GM21825 (cell line): ENCODE measurements around the gene IMPDH1.
A peak's percentile ranks its signal among the peaks of the same experiment; 100 is the strongest.

Experiments used
- ATAC-seq: cut with Tn5 transposase; IDR thresholded peaks from one replicate; pipeline ENCODE4 v1.9.1; 2021; ENCODE audit warnings: mild to moderate bottlenecking, moderate library complexity; ENCODE audit not compliant: unreplicated experiment

Gene IMPDH1

DNA sequence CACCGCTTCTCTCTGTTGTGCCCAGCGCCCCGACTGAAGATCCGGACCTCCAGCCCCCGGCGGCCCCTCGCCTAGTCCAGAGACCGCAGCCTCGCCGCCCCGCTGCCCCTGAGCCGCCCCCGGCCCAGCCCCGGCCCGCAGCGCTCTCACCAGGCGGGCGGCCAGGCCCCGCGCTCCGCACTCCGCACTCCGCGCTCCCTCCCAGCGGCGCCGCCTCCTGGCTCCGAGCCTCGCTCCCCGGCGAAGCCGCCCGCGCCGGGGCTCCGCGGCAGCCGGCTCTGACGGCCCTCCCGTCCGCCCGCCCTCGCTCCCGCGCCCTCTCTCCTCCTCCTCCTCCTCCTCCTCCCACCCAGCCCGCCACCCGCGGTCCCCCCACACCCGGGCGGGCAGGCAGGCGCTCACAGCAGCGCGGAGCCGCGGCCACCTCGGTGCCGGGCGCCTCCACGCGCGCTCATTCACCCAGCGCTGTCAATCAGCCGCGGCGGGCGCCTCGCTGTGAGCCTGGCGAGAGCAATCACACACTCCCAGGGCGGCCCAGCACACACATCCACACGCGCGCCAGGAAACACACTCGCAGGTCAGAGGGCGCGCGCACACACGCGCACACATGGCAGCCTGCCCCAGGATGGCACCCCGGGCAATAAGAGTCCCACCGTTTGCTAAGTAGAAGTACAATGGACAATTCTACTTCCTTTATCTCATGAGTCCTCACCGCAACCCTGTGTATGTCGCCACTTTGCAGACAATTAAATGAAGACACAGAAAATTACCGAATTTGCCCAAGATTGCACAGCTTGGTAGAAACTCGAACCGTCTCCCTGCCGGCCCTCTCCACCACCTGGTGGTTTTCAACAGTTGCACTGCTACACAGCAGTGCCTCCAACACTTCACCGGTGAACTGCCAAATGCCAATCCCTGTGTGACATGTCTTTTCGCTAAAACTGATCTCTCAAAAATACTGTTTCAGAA is 48.1 kb downstream of the IMPDH1 start, which contains the start of gene PRRT4:
PRRT4 (minus strand) TSS at position 280 of the 969 bp plus-strand sequence.
- ATAC-seq: peak; percentile 56

- no peak for ATAC-seq
These were observed 49.5 kb downstream of the IMPDH1 start for GRCh38 chr7:128360359-128360678.

DNA sequence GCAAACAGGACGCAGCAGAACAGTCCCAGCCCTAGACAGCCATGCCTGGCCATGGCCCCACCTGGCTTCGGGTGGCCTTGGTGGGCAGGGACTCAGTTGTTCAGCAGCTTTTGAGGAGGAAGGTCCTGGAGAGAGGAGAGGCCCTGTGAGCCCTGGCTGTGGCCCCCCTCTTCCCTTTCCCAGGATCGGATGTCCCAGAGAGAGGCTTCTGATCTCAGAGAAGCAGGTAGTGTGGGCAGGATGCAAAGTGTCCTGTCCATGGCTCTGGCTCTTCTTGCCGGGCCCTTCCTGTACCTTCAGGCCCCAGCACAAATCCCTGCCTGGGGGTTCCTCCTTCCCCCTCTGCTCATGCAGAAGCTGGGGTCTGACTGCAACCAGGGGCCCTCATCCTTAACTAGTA is 49.8 kb downstream of the IMPDH1 start:
- ATAC-seq: no peak

GRCh38 chr7:128359336-128359735 is 50.4 kb downstream of the IMPDH1 start:
- ATAC-seq: no peak

GRCh38 chr7:128358233-128358632 is 51.5 kb downstream of the IMPDH1 start:
- ATAC-seq: no peak

- no peak for ATAC-seq
These were observed 52.6 kb downstream of the IMPDH1 start for GRCh38 chr7:128357217-128357613.

GRCh38 chr7:128356546-128357216 is 53.1 kb downstream of the IMPDH1 start:
- no peak for ATAC-seq

GRCh38 chr7:128353610-128354009 is 56.2 kb downstream of the IMPDH1 start:
- no peak for ATAC-seq

DNA sequence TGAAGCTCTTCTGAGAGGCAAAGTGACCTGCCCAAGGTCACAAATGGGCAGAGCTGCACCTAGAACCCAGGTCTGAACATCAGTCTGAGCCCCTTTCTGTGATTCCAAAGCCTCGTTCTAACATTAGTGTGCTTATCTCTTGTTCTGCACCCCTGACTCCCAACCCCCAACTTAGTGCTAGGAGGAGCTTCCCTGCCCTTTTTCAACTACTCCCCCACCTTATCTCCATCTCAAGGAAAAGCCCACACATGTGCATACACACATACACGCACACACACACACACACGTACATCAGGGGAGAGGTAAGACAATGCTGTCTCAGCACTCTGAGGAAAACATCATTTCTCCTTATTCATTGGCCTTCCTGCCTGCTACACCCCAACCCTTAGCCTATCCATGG is 56.6 kb downstream of the IMPDH1 start:
- ATAC-seq: no peak

GRCh38 chr7:128352636-128353035 is 57.1 kb downstream of the IMPDH1 start:
- ATAC-seq: no peak

GRCh38 chr7:128352153-128352537 is 57.6 kb downstream of the IMPDH1 start:
- no peak for ATAC-seq

DNA sequence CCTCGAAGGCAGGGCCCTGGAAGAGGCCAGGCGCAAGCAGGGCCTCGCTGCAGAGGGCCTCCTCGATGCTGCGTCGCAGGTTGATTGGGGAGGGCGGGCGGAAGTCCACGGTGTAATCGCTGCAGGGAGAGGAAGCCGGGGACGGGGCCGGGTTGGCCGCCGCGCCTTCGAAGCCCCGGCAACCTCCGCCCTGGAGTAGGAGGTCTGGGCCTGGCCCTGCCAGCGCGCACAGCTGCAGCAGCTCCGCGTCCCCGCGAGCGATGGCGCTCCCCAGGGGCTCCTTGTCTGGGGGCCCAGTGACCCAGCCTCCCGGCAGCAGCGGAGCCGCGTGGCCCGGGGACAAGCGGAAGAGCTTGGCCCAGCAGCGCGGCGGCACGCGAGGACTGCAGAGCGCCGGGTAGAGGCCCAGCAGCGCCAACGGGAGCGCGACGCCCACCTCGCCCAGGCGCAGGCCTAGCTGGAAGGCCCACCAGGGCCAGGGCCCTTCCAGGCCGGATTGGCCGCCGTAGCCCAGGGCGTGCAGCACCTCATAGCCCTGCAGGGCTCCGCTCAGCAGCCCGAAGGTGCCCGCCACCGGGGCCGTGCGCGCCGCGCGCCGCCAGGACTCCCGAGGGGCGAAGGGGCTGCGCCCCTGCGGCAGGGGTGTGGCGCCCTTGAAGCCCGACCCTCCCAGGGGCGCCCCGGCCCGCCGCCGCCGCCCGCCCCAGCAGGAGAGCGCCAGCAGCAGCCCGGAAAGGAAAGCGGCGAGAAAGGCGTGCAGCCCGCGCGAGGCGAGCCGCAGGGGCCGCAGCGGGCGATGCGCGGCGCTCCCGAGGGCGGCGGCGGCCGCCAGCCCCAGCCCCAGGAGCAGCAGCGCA is 58.3 kb downstream of the IMPDH1 start:
- no peak for ATAC-seq

DNA sequence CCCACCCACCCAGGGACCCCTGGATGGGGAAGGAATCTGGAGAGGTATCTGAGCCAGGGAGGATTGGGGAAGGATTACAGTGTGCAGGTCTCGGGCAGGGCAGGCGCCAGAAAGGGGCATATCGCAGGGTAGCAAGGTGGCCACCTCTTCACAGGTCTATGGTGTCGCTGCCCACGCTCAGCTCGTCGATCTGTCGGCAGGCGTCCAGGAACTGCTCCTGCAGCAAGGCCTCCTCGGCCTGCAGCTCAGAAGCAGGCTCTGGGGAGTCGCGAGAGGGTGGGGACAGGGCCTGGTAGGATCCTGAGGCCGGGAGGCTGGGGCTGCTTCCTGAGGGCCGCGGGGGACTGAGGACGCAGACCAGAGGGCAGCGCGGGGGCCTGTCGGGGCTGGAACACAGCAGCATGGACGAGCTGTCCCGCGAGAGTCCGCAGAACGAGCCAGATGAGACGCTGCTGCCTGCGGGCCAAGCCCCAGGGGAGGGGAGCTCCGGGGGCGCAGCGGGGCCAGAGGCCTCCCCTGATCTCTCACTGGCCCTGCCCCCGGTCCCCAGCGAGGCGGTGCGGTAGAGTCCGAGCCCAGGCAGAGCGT is 59.0 kb downstream of the IMPDH1 start:
- no peak for ATAC-seq

- ATAC-seq: no peak
These were observed 60.3 kb downstream of the IMPDH1 start for GRCh38 chr7:128349466-128349825.

GRCh38 chr7:128347647-128348097 is 62.1 kb downstream of the IMPDH1 start:
- no peak for ATAC-seq

DNA sequence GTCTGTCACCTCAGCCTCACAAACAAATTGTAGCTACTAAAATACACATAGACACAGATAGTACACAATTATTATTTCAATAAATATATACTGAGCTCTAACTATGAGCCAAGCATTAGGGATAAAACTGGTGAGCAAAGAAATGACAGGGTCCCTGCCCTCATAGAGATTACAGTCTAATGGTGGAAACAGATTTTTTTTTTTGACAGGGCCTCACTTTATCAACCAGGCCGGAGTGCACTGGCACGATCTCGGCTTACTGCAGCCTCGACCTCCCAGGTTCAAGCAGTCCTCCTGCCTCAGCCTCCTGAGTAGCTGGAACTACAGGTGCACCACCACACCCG is 65.4 kb downstream of the IMPDH1 start:
- ATAC-seq: no peak

GRCh38 chr7:128343554-128344430 is 66.0 kb downstream of the IMPDH1 start, which contains the start of gene RBM28:
Gene RBM28 (minus strand): TSS chr7:128343908. CDS start chr7:128343793, 115 bp downstream.
- ATAC-seq: peak; percentile 94
